Measurements from ENCODE around the gene GTSE1.
"Not testable (repeated sequence)": the region's sequence is repeated elsewhere in the genome, so short reads cannot be mapped to it uniquely, and the experiment has no call there.

GTSE1 gene, protein sequence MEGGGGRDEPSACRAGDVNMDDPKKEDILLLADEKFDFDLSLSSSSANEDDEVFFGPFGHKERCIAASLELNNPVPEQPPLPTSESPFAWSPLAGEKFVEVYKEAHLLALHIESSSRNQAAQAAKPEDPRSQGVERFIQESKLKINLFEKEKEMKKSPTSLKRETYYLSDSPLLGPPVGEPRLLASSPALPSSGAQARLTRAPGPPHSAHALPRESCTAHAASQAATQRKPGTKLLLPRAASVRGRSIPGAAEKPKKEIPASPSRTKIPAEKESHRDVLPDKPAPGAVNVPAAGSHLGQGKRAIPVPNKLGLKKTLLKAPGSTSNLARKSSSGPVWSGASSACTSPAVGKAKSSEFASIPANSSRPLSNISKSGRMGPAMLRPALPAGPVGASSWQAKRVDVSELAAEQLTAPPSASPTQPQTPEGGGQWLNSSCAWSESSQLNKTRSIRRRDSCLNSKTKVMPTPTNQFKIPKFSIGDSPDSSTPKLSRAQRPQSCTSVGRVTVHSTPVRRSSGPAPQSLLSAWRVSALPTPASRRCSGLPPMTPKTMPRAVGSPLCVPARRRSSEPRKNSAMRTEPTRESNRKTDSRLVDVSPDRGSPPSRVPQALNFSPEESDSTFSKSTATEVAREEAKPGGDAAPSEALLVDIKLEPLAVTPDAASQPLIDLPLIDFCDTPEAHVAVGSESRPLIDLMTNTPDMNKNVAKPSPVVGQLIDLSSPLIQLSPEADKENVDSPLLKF

DNA sequence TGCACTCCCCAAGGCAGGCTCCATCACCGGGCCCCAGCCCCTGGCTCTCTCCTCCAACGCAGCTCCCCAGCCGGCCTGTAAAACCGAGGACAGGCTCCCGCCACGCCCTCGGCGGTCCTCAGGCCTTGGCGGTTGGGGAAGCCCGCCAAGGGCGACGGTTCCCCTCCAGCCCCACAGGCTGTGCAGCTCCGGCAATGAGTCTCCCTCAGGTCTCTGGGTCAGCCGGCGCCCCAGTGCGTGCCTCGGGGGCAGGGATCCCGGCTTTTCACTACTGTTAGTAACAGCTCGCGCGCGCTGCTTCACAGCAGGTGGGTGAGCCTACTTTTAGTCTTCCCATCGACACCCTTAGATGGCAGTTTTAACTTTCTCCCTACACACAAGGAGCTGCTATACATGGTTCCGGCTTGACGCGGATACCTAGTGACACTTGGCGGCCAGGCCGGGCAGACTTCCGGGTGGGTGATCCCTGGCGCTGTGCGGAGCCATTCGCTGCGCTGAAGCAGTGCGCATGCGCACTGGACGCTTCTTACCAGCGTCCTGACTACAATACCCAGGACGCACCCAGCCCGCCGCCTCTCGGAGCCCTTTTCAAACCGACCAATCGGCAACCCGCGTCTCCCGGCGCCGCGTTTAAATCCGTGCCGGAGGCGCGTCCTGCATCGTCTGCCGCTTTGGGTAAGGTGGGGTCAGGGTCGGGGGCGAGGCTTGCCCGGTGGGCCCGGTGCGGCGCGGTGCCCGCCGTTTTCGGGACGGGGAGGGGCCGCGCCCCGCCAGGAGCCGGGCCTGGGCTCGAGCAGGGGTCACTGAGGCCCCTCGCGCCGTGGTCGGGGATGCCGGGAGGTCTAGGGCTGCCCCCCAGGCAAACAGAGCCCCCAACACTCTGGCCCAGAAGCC, at the start of gene GTSE1:
GTSE1 (plus strand) TSS at position 614 of the 894 bp plus-strand sequence. CDS start 531 bp downstream, outside the sequence.
- peak; percentile 97 for DNase-seq (ENCODE audit: low spot score)

DNA sequence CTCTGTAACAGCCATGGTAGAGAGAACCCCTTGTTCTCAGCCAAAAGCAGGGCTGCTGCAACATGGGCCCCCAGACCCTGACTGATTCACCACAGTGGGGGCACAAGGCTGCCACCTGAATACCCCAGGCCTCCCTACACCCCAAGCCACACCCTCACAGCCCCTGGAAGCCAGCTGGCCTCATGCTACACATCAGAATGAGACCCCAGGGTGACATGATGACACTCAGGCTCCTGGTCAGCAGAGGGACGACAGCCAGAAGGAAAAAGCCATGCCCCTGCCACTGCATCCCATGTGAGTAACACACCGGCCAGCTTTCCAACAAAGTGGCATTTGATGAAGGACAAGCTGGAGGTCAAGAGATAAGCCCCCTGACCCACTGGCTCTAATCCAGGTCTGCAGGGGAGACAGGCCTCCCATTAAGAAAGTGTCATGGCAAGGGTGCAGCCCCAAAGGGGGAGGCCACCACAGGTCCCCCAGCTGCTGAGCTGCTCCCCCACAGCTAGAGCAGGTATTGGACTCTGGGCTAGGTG, 49.2 kb upstream of the GTSE1 start:
- no peak for DNase-seq (ENCODE audit: low spot score)

DNA sequence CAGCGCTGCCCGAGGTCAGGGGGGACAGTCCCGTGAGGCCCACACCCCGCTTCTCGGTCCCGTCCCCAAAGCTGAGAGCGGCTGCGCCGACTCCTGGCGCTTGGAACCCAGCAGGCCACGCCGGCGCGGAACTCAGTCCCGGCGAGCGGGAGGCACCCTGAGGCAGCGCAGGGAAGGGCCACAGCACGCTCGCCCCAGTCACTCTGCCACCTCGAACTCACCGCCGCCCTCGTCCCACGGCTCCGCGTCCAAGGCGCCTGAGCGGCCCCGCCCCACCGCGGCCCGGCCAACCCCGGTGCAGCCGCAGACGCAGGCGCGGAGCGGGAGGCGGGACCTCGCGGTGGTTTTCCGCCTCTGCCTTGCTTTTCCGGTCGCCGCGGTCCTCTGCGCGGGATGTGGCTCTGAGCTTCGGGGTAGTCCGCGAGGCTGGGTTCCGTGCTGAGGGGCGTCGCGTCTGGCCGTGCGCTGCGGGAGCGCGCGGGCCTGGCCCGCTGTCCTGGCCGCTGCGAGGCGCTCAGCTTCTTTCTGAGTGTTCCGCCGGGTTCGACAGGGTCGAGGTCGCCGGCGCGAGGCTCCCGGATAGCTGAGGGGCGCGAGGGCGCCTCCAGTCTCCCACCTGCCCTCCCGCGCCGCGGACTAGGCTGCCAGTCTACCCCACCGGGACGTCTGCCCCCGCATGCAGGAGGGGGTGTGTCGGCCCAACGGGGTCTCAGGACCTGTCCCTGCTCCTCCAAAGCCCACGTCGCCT, 46.5 kb upstream of the GTSE1 start, which contains the start of gene CDPF1:
CDPF1 (minus strand) TSS at position 259 of the 748 bp plus-strand sequence. CDS start 2,009 bp downstream, outside the sequence.
- DNase-seq (ENCODE audit: low spot score): peak; percentile 79

DNA sequence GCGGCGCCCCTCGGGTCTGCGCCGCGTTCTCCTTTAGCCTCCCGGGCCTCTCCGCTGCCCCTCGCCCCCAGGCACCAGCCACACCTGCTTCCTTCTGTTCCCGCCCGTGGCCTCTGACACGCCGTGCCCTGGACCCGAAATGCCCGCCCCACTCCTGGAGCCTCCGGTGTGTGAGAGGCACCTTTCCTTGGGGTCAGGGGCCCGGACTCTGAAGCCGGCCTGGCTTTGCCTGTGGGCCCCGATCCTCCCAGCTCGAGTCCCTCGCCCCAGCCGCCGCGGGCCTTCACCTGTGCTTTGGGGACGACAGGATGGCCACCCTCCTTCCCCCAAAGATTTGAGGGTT, 45.9 kb upstream of the GTSE1 start:
- DNase-seq (ENCODE audit: low spot score): no peak

DNA sequence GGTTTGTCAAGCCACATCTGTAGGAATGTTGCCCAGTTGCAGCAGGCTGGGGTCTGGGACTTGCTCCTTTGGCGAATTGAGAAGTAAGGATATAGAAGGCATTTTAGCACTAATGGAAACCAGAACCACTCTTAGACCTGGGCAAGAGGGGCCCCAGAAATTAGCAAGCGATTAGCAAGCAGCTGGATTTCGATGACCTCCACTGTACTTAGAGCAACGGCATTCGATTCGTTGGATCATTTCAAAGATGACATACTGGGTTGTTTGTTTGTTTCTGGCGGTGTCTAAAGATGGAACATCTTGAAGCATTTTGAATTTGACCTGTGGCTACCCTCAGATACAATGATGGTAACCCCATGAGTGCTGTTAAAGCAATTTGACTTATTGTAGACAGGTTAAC, 45.4 kb upstream of the GTSE1 start:
- DNase-seq (ENCODE audit: low spot score): no peak

DNA sequence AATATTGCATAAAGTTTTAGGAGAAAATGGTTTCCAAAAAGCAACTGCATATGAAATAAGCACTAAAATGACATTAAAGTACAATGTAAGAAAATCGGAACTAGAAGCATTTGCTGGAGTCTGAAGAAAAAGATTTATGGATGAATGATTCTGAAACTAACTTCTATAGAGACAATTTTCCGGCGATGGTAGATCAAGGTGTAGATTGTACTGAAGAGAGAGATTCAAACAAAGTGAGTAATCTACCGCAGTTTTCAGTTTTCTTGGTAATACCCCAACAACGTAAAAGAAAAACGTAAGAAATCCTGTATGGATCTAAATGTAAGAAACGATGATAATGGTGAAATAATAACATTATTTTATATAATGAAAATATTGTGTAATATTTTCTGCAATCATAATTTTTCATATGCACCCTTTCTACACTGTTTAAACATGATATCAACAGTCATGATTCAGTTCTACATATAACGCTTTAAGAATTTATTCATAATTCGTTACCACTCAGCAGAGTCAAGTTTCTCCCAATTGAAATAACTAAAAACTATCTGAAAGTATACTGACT, 44.8 kb upstream of the GTSE1 start:
- no peak for DNase-seq (ENCODE audit: low spot score)

DNA sequence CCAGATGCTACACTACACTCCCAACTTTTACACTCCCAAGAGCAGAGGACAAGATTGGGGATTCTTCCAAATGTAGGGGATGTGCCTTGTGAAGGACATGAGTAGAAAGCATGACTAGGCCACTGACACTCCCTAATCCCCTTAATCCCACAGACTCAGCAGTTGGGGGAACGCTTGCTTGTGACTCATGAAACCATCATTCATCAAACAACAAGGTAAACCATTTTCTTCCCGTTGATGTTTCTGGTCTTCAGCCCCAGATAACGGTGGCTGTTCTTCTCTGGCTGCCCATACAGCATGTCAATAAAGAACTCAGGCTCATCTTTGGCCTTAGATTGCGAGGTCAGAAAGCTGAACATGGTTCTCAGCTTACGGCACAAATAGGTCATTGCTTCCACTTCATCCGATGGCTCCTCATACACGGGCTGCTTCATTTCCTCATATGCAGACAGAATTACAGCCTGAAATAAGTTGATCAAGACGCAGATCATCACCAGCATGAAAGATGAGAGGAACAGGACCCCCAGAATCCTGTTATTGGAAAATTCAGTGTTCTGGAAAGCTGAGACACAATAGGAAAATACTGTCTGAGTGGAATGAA, 40.2 kb upstream of the GTSE1 start:
- DNase-seq (ENCODE audit: low spot score): no peak

DNA sequence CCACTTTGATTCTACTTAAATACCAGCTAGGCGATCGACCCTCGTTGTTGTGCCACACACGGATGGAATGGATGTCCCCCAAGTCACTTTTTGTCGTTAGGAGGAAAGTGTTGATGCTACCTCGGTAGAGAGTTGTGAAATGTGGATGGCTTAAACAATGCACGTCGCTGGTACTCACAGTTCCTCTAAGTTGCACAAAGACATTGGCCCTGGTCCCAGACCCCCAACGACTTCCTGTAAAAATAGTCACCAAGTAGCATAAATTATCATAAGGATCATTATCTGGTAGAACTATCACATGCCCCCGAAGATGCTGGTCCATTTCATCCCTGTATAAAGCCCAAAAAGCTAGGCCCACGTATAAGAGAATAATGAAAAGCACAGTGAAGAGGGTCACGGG, 37.3 kb upstream of the GTSE1 start:
- DNase-seq (ENCODE audit: low spot score): no peak

DNA sequence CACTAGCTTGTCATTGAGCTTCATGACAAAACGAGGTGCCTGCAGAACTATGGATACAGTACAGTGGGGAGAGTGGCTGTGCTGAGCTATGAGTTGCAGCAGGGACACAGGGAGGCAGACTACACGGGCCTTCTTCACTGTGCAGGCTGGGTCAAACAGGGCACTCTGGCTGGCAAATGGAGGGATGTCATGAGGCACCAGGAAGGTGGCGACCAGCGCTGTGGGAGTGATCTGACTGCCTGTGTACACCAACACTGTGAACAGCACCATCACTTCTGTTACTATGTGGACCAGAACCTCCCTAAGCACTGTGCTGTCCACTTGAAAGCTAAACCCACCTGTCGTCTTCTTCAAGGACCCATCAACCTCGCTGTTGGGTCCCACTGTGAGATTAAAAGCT, 36.6 kb upstream of the GTSE1 start:
- DNase-seq (ENCODE audit: low spot score): no peak

DNA sequence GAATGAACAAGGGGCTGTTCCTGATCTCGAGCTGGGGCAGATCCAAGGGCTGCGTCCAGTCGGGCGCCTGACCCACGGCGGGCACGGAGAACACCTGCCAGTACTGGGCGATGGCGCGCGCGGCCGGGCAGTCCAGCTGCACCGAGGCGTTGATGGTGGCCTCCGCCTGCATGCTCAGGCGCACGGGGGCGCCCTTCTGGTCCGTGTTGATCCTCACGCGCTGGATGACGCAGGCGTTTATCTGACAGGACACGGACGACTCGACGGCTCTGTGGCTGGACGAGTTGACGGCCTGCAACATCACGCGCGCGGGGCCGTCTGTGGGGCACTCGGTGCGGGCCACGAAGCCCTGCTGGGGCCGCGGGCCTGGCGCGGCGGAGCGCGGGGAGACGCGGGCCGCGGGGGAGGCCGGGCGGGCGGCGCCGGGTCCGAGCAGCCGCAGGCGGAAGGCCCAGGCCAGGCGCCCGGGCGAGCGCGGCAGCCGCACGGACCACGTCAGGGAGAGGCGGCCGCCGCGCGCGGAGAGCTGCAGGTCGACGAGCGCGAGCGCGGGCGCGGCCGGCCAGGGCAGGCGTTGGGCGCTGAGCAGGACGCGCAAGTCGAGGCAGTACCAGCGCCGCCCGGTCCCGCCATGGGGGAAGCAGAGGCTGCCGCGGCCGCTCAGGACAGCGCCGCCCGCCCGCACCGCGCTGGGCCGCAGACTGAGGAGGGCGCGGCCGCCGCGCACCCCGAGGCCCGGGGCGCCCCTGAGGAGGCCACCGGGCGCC, 34.0 kb upstream of the GTSE1 start:
- DNase-seq (ENCODE audit: low spot score): no peak

DNA sequence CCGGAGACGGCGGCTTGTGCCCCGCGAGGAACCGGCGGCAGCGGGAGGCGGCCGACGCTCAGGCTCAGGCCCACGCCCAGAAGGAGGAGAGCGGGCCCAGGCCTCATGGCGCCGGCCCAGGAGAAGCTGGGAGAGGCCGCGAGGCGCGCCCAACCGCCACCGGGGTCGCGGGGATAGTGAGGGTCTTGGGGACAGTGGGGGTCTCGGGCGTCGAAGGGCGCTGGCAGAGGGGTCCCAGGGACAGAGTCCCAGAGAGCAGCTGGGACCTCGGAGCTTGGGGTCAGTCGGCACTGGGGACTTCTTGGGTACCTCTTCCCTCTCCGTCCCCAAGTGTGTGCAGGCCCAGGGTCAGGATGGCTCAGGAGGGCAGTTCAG, 33.5 kb upstream of the GTSE1 start, which contains the start of gene PKDREJ:
PKDREJ (minus strand) TSS at position 128 of the 375 bp plus-strand sequence; CDS start at position 107, 21 bp downstream.
- no peak for DNase-seq (ENCODE audit: low spot score)

DNA sequence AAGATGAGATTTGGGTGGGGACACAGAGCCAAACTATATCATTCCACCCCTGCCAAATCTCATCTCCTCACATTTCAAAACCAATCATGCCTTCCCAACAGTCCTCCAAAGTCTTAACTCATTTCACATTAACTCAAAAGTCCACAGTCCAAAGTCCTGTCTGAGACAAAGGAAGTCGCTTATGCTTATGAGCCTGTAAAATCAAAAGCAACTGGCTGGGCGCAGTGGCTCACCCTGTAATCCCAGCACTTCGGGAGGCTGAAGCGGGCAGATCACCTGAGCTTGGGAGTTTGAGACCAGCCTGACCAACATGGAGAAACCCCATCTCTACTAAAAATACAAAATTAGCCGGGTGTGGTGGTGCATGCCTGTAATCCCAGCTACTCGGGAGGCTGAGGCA, 32.1 kb upstream of the GTSE1 start:
- DNase-seq (ENCODE audit: low spot score): not testable (repeated sequence)

DNA sequence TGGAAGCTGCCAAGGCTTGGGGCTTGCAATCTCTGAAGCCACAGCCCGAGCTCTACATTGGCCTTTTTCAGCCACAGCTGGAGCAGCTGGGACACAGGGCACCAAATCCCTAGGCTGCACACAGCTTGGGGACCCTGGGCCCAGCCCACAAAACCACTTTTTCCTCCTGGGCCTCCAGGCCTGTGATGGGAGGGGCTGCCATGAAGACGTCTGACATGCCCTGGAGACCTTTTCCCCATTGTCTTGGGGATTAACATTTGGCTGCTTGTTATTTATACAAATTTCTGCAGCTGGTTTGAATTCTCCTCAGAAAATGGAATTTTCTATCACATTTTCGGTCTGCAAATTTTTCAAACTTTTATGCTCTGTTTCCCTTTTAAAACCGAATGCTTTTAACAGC, 31.0 kb upstream of the GTSE1 start:
- not testable (repeated sequence) for DNase-seq (ENCODE audit: low spot score)

DNA sequence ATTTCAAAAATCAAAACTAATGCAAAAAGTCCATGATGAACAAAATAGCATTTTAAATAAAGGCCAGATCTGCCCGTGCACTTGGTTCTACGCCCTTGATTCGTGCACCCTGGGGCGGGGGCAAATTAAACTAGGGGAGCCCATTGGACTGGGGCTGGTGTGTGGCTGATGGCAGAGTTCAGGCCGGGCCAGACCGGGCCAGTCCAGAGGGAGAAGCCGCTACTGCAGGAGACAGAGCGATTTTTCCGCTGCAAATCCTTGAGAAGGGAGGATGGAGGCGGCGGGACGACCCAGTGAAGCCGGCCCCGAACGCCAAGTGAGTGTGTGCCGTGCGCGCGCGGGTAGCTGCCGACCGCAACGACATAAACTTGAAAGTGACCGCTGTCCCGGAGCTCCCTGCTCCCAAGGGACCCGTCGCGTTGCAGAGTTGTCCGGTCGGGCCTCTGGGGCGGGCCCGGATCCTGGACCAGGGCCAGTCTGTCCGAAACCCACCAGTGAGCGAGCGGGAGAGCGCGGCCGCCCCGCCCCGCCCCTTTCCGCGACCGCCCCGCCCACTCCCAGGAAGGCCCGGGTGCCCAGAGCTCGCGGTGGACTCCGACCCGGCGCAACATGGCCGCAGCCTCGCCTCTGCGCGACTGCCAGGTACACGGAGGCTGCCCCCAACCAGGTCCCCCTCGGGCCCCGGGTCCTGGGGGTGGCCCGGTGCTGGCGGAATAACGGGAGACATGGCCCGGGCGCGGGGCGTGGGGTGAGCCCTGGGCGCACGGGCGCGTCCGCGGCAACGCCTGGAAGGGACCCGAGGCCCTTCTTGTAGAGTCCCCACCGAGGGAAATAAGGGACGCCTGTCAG, 29.0 kb upstream of the GTSE1 start, which contains the start of gene TTC38:
TTC38 (plus strand) TSS at position 578 of the 849 bp plus-strand sequence; CDS start at position 610, 32 bp downstream.
- peak; percentile 75 for DNase-seq (ENCODE audit: low spot score)

DNA sequence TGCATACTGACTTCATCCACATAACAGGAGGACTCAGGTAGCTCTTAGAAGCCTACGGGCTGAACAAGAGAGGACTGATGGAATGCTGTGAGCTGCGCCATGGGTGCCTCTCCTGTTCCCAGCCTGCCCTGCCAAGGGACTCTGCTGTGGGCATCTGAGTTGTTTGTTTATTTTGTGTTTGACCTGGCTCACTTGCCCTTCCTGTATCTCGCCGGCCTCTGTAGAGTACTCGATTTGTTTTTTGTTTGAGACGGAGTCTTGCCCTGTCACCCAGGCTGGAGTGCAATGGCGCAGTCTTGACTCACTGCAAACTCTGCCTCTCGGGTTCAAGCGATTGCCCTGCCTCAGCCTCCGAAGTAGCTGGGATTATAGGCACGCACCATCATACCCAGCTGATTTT, 27.1 kb upstream of the GTSE1 start:
- DNase-seq (ENCODE audit: low spot score): no peak

DNA sequence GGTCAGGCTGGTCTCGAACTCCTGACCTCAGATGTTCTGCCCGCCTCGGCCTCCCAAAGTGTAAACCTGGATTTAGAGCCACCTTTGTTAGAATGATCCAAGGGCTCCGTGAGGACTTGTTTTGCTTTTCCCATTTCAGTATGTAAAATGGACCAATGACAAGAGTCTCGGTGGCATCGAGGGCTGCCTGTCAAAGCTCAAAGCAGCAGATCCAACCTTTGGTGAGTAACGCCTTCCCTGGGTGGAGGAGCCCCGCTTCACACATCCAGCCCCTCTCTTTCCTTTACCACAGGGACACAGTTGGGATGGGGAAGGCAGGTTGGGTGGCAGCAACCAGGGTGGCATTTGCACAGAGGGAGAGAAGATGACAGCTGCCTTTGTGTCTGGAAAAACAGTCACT, 24.5 kb upstream of the GTSE1 start:
- DNase-seq (ENCODE audit: low spot score): no peak

DNA sequence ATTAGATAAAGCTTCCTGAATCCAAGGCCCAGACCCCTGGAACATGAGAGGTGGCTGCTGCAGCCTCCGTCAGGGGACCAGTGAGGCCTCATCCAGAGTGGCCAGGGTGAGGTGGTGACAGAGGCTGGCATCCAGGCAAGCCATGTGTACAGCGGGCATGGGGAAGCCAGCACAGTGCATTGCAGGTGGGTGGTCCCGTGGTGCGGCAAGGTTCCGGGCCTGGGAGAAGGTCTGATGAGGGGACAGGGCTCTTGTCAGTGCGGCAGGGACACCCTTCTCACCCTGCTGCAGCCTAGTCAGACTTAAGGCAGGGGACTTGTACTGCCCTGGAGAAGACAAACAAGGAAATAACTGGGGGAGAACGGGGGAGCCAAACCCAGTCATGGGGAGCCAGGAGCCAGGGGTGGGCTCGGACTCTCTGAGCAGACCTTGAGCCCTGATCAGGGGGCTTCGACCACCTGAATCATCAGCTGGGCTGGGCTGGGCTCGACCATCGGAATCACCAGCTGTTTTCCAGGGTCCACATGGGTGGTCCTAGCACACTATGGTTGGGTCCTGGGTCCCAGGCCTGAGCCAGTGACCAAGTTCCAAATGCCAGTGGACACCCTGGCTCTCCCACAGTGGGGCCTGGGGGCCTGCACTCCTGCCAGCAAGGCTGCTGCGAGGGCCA, 23.8 kb upstream of the GTSE1 start:
- DNase-seq (ENCODE audit: low spot score): no peak
